NCI-H510A (cell line): Measurements from ENCODE around the gene CLBA1.
A peak's percentile ranks its signal among the peaks of the same experiment; 100 is the strongest.

ENCODE experiments used
- DNase-seq: peaks from one replicate; lab custom pipeline; 2025; lab: John Stamatoyannopoulos, UW

Gene CLBA1

GRCh38 chr14:104968541-104969401, 16.8 kb upstream of the CLBA1 start:
- DNase-seq, result no peak

GRCh38 chr14:104969741-104970230, 15.8 kb upstream of the CLBA1 start:
- DNase-seq, result no peak

- DNase-seq, result no peak
These were observed 15.1 kb upstream of the CLBA1 start for GRCh38 chr14:104970231-104971068.

- no peak for DNase-seq
These were observed 13.9 kb upstream of the CLBA1 start for GRCh38 chr14:104971447-104972240.

GRCh38 chr14:104972301-104973134, 13.1 kb upstream of the CLBA1 start:
- DNase-seq, result peak; percentile 57

GRCh38 chr14:104973135-104973384, 12.5 kb upstream of the CLBA1 start:
- DNase-seq, result no peak

- no peak for DNase-seq
These were observed 12.0 kb upstream of the CLBA1 start for GRCh38 chr14:104973385-104974145.

GRCh38 chr14:104974146-104974541, 11.4 kb upstream of the CLBA1 start:
- no peak for DNase-seq

- no peak for DNase-seq
These were observed 10.8 kb upstream of the CLBA1 start for GRCh38 chr14:104974665-104975390.

- DNase-seq, result no peak
These were observed 9.9 kb upstream of the CLBA1 start for GRCh38 chr14:104975481-104976197.

GRCh38 chr14:104976198-104977007, 9.2 kb upstream of the CLBA1 start:
- peak; percentile 74 for DNase-seq

GRCh38 chr14:104977008-104977680, 8.4 kb upstream of the CLBA1 start:
- no peak for DNase-seq

GRCh38 chr14:104977681-104978653, 7.6 kb upstream of the CLBA1 start, which contains the start of gene AHNAK2:
TSS of gene AHNAK2 (minus strand) at chr14:104978374. CDS start at chr14:104978237, 137 bp downstream.
- peak; percentile 82 for DNase-seq

- no peak for DNase-seq
These were observed 6.6 kb upstream of the CLBA1 start for GRCh38 chr14:104978746-104979691.
